HG02642 (cell line): ENCODE measurements around the gene MDH2.
"Not testable (repeated sequence)": the region's sequence is repeated elsewhere in the genome, so short reads cannot be mapped to it uniquely, and the experiment has no call there.

Experiments used
- ATAC-seq: cut with Tn5 transposase; IDR thresholded peaks from one replicate; pipeline ENCODE4 v1.9.1; 2021; ENCODE audit warnings: mild to moderate bottlenecking; ENCODE audit not compliant: unreplicated experiment, poor library complexity

The MDH2 gene

DNA sequence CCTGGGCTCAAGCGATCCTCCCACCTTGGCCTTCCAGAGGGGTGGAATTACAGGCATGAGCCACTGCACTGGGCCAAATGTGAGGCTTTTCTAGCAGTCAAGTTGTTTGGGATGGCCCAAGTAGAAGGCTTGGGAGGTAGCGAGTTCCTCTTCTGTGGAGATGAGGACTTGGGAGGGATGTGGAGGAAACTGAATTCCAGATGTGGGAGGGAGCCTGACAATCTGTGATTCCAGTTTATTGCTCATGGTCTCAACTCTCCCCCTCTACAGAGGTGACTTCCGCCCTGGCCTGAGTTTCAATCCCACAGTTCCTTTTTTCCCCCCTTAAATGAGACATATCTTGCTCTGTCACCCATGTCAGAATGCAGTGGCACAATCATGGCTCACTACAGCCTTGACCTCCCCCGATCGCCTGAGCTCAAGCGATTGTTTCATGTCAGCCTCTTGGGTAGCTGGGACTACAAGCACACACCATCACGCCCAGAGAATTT is 3.5 kb upstream of the MDH2 start:
- ATAC-seq, result no peak

DNA sequence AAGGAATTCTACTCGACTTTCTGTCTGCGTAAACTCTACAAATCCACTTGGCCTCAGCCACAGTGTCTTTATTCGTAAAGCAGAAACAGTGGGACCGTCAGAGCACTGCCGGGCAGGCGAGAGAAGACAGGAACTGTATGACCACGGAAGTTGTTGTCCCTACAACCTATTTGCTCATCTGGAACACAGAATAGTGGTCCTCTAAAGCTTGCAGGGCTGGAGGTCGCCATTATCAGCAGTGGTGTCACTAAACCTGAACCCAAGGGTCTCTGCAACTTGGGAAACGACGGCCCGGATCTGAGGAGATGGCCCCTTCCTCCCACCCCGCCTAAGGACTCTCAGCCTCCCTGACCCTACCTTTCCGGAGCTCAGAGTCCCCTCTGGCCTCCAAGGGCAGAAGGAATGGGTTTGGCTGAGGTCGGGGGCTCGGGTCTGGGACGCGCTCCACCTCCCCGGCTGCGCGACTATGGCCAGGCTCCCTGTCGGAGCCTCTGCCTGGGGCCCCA is 548 bp upstream of the MDH2 start:
- ATAC-seq, result no peak

DNA sequence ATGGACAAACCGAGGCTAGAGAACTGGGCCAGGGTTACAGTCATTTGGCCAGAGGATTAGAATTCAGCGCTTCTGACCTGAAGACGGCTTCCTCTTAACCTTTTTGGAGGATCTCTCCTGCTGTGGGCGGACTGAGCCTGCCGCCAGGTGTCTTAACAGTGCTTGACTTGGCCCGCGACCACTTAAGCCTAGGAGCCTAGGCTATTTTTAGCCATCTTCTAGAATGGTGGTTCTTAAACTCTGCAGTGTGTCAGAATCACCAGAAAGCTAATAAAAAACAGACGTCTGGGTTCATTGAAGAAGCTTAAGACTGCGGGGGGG is 722 bp downstream of the MDH2 start:
- ATAC-seq, result peak; percentile 4

DNA sequence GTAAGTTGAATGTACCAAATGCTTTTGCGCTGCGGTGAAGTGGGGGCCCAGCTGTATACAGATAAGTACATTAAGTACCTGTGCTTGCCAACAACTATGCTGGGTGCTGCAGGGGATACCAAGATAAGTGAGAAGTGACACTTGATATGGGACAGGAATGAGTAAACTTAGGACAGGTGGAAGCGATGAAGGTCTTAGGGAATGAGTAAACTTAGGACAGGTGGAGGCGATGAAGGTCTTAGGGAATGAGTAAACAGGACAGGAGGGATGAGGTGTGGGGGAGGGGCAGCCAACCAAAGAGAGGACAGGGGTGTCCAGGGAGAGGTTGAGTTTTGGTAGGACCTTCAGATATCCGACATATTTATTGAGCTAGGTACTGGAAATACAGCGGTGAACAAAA is 1.4 kb downstream of the MDH2 start:
- no peak for ATAC-seq

DNA sequence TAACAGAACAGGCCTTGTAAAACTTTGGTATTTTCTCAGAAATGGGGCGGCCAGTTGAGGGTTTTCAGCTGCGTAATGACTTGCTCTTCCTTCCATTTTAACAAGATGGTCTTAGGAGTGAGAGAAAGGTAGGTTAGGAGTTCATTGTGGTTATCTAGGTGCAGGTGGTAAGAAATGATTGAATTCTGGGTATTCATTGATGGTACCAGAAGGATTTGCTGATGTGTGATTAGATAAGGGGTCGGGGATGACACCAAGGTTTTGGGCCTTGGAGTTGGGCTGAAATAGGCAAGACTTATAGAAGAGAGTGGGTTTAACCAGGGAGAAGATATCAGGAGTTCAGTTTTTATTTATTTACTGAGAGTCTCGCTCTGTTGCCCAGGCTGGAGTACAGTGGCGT is 2.6 kb downstream of the MDH2 start:
- no peak for ATAC-seq

DNA sequence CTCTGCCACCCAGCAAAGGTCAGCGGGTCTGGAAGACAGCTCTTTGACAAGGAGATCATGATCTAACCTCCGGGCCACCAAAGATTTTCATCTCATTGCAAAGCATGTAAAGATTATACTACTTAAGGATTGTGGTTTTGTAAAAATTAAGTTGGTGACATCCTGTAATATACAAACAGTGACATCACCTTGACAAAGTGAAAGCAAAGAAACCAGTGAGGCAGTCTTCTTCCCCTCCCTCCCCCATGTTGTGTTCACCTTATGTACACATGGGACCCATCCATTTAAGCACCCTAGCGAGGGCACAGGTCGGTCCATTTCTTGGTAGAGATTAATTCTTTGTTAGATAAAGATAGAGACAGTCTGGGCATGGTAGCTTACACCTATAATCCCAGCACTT is 3.9 kb downstream of the MDH2 start:
- no peak for ATAC-seq

DNA sequence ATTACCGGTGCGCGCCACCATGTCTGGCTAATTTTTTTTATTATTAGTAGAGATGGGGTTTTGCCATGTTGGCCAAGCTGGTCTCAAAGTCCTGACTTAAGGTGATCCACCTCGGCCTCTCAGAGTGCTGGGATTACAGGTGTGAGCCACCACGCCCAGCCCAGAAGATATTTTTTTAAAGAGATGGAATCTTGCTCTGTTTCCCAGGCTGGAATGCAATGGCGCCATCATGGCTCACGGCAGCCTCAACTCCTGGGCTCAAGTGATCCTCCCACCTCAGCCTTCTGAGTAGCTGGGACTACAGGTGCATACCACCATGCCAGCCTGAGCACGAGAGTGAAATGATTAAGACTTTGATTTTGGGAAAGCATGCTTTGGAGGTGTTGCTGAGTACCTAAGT is 4.8 kb downstream of the MDH2 start:
- ATAC-seq, result not testable (repeated sequence)

DNA sequence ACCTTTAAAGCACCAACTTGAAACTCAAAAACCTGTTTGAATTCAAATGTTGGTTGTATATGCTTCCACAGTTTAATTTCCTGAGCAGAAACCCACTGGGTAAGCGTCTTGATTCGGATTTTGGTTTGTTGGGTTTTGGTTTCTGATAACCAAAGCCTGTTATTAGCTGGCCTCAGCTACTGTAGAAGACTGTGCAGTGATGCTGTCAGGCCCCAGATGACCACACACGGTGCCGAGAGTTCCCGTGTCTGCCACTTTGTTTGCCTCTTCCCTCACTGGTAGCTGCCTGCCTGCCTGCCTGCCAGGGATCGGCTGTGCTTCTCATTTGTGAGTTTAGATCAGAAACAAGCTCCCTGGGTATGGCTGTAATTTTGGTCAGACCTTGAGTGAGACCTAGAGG is 5.6 kb downstream of the MDH2 start:
- no peak for ATAC-seq

DNA sequence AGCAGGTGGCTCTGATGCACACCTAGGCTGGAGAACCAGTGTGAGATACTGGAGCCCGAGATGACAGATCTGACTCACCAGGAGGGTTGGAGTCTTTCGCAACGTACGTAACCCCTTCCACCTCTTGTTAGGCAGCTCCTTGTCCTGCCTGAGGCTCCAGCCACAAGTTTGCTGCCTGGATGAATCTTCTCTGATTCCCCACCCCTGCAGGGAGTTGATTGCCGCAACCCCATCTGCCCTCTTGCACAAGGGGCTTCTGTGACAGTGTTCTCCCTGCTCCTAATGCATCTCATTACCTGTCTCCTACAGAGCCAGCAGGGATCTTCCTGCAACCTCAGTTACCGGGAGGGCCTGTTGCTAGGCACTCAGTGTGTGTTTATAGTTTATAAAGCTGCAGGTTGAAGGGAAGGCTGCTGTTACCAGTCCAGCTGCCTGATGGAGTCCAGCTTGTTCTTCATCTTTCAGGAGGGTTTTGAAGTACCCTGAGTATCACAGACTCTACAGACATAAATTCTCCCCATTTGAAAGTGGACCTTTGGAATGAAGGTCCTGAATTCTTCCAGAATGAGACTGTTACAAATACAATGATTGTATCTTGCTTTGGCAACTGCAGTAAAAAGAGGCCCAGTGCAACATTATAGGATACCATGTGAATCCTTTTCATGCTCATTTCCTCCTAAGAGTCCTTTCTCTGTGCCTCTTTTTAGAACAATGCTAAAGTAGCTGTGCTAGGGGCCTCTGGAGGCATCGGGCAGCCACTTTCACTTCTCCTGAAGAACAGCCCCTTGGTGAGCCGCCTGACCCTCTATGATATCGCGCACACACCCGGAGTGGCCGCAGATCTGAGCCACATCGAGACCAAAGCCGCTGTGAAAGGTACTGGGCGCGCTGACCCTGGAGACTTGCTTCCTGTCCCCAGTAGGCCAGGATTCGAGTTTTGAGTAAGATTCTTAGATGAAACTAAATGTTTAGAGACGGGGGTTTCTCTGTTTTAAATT is 6.5 kb downstream of the MDH2 start:
- ATAC-seq, result no peak

DNA sequence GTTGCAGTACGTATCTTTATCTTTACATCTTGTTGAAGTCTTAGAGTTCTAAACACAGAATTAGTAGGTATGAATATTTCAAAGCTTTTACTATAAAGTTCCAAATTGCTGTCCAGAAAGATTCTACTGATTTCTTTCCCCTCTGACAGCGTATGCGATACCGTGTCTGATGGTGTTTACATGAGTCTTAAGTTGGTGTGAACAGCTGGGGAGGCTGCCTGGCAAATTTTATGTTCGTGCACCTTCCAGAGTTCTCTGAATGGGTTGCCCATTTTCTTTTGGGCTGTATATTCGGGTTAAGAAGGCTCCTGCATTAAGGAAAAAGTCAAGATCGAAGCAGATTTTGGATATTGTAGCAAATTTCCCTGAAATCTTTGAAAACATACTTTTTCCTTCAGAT is 8.3 kb downstream of the MDH2 start:
- ATAC-seq, result no peak

DNA sequence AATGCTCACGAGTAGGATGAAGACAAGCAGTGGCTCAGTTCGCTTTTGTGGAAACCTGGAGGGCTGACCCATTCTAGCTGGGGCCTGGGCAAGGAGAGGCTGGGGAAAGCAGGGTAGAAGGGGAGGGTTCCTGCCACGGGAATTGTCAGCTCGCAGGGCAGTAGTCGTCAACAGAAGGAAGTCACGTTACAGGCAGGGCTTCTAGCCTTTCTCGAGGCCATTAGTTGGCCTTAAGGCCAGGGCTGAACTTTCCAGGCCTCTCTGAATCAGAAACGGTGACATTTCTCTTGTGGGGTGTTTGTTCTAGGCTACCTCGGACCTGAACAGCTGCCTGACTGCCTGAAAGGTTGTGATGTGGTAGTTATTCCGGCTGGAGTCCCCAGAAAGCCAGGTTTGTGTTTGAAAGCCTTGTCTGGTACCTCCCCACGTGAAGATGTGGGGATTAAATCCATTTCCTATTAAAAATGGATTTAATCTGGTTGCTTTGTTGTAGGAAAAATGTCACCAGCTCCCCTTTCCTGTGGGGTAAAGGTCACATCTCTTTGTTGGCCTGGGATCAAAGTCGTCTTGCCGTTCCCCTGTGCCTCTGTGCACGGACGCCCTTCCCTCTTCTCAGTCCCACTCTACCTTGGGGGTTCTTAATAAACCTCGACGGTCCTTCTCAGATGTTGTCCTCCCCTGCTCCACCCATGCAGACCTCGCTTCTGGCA is 9.4 kb downstream of the MDH2 start:
- ATAC-seq, result no peak

DNA sequence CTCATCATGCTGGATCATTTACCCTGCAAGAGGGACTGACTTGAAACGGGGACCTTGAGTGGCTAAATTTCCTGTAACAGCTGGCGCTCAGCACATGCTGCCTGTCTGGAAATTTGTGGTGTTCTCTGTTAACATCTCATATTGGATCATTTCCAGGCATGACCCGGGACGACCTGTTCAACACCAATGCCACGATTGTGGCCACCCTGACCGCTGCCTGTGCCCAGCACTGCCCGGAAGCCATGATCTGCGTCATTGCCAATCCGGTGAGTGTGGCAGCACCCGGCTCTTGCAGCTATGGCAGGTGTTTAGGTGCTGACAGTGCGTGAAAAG is 9.9 kb downstream of the MDH2 start:
- ATAC-seq, result no peak

DNA sequence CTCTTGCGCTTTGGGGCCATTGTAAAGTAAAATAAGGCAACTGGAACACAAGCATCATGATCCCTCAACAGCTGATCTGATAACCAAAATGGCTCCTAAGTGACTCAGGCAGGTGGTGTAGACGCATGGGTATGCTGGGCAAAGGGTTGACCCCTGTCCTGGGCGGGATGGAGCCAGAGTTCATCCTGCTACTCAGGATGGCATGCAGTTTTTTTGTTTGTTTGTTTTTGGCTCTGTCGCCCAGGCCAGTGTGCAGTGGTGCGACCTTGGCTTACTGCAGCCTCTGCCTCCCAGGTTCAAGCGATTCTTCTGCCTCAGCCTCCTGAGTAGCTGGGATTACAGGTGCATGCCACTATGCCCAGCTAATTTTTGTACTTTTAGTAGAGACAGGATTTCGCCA is 10.8 kb downstream of the MDH2 start:
- ATAC-seq, result not testable (repeated sequence)

DNA sequence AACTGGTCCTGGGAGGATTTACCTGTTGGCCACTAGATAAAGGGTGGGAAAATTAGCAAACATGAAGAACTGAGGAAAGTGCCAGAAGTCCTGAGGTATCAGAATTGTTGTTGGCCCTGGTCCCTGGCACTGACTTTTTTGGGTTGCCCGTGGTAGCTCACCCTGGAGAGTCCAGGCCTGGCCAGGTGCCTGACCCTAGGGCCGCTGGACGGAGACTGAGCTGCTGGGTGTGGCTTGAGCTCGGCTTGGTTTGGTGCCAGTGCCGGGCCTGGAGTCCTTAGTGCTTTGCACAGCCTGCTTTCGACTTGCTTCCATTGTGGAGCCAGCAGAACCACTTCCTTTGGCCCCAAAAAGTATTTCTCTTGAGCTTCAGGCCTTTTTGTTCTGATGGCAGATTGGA is 12.9 kb downstream of the MDH2 start:
- no peak for ATAC-seq

DNA sequence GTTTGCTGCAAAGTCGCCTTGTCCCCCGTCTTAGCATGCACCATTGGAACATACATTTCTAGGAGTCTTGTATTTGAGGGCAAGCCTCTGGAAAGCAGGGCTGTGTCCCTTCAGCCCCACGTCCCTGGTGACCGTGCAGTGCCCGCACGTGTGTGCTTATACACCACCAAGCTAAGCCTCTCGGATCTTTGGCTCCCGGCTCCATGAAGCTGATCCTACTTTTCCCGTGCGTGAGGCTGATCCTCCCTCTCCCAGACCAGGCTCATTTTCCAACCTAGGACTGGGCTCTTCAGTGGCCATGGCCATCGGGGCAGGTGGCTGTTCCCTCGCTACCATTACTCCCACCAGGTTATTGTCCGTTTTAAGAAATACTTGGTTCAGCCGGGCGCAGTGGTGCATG is 14.3 kb downstream of the MDH2 start:
- ATAC-seq, result no peak

DNA sequence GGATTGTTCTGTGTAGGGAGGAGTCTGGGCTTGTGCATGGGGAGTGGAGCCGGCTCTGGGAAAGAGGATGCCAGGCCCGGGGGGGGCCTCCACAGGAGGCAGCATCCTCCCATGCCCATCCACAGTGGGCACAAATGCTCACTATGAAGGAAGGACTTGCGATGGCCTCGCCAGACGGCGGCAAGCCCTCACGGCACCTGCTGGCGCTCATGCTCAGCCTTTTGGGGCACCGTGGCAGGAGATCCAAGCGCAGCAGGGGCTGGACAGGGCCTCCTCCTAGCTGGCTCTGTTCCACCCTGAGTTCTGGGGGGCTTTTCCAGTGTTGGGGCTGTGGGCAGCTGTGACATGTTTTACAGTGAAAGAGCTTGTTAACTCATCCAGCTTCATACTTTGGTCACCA is 15.2 kb downstream of the MDH2 start:
- no peak for ATAC-seq

DNA sequence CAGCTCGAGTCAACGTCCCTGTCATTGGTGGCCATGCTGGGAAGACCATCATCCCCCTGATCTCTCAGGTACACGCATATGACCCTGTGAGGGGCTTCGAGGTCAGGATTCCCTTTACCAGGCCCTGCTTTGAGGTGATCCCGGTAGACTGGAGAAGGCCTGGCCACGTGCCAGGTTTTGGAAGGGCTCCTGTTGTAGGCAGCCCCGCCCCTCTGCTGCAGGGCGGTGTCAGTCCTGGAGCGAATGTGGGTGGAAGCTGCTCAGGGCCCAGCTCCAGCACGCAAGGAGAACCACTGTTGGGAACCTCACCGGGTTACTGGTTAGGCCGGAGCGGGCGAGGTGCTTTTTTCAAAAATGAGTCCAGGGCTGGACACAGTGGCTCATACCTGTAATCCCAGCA is 15.6 kb downstream of the MDH2 start:
- ATAC-seq, result no peak

DNA sequence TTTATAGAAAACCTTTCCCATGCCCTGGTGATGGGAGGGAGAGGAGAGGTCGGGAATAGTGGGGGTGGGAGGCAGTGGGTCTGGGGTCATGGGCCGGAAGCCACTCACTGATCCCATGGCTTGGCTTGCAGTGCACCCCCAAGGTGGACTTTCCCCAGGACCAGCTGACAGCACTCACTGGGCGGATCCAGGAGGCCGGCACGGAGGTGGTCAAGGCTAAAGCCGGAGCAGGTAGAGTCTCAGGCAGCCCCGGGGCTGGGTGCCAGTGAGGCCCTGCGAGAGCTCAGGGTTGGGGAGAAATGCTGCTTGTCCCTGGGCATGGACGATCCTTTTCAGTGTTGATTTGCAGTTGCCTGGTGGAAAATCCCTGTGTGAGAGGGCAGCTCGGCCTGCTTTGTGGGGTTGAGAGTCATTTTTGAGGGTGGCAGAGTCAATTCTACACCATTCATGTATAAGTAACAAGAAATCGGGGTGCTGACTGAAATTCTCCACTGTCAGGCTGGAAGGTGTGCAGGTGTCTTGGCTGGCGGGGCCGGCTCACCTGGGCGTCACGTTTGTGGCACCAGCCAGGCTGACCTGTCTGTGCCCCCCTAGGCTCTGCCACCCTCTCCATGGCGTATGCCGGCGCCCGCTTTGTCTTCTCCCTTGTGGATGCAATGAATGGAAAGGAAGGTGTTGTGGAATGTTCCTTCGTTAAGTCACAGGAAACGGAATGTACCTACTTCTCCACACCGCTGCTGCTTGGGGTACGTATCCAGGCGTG is 16.5 kb downstream of the MDH2 start:
- no peak for ATAC-seq

DNA sequence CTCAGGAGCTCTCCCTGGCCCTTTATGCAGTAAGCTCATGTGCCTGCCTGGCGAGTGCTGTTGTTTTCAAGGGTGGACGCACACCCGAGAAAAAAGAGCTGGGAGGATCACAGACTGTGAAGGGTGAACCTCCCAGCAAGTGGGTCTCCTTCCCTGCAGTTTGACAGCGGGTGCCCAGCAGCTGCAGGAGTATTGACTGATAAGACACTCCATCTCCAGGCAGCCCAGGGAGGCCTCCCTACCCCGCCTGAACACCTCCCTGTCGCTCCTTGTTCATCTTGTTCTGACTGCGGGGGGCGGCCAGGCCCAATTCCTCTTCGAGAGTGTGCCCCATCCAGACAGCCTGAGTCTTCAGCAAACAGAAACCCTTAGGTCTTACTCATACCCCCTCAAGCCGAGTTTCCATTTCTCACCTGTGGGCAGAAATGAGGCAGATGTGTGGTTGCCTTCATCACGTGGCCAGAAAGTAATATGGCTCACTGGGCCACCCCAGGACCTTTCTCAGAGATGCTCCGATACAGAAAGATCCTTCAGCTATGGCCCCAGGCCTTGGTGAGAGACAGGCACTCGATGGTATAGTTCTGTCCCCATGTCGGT is 17.2 kb downstream of the MDH2 start:
- no peak for ATAC-seq

DNA sequence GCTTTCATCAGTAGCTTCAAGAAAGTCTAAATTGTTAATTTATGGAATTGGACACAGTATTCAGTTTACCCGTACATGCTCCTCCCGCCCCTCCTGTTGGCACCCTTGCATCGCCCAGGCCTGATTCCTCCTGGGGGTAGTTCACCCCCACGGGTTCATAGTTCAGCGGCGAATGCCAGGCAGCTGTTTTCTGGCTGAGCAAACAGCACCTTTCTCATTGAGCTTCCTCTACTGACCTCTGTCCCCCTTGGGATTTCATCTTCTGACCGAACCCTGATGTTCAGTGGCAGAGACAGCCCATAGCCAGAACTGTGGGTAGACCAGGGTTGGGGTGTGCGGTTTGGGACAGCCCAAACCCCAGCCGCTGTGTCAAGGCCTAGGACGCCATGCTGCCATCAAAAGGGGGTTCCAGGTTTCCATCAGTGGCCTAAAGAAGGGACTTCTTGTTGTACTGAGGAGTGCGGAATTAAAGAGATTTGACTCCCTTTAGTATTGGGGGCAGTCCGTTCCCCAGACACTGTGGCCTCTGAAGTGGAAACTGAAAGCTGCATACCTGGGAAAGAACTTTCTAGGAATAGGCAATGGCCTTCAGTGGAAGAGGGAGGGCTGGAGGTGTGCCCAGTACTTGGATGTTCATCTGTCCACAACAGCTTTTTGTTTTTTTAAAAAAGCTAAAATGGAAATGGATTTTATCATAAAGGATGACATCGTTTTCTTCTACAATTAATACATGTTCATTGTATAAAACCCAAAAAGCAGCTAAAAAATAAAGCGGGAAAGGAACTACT is 19.0 kb downstream of the MDH2 start:
- ATAC-seq, result no peak
